Ecto neural progenitor cell (in vitro differentiated cells): Measurements from ENCODE around the gene NUP50.
A peak's percentile ranks its signal among the peaks of the same experiment; 100 is the strongest.

Experiments used
- DNase-seq: peaks from one replicate; pipeline ENCODE4 v3.0.0-alpha.2; 2018; ENCODE audit warnings: low spot score

Gene NUP50, protein sequence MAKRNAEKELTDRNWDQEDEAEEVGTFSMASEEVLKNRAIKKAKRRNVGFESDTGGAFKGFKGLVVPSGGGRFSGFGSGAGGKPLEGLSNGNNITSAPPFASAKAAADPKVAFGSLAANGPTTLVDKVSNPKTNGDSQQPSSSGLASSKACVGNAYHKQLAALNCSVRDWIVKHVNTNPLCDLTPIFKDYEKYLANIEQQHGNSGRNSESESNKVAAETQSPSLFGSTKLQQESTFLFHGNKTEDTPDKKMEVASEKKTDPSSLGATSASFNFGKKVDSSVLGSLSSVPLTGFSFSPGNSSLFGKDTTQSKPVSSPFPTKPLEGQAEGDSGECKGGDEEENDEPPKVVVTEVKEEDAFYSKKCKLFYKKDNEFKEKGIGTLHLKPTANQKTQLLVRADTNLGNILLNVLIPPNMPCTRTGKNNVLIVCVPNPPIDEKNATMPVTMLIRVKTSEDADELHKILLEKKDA

DNA sequence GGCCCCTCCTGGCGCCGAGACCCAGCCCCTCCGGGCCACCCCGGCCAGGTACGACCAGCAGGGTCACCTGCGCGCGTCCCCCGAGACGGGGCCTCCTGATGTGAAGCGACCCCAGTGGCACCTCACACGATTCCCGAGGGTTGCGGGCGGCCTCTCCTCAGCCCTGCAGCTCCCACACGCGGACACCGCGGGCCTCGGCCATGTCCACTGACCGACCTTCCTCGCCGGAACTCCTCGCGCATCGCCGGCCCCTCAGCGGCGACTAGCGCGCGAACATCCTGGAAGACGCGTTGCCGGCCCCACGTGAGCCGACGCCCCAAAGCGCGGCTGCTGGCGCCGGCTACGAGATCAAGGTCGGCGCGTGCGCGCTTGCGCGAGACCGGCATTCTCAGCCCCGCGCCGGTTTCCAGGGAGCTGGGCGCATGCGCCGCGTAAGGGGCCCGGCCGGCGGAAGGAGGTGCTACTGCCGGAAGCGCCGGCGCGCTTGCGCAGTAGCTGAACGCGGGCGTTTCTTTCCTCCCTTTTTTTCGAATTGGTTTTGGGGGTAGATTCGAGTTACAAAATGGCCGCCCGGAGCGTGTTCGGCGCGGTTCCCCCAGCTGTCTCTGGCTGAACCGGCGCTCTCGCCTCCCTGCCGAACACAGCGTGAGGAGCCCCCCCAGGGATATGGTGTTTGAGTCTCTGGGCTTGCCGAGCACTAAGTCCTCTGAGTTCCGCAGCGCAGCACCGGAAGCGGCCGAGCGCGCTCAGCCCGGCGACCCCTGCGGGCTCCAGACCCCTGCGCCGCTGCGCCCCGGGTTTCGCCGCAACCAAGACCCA, at the start of gene NUP50:
TSS of gene NUP50 (plus strand) at position 475 of the 819 bp plus-strand sequence. CDS start 4,253 bp downstream, outside the sequence.
- DNase-seq, result peak; percentile 96

DNA sequence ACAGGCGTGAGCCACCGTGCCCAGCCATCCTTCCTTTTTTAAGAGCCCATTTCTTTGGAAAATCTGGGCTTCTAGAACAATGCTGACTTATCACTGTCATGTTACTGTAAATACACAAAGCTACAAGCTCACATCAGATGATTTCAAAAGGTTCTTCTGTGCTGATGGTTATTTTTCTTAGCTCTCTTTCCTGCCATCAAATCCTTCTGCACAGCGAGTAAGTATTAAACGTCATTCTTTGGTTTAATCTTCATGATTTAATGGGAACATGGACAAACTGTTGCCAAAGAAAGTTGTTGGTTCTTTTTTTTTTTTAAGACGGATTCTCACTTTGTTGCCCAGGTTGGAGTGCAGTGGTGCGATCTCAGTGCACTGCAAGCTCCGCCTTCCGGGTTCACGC, 43.3 kb upstream of the NUP50 start:
- no peak for DNase-seq

DNA sequence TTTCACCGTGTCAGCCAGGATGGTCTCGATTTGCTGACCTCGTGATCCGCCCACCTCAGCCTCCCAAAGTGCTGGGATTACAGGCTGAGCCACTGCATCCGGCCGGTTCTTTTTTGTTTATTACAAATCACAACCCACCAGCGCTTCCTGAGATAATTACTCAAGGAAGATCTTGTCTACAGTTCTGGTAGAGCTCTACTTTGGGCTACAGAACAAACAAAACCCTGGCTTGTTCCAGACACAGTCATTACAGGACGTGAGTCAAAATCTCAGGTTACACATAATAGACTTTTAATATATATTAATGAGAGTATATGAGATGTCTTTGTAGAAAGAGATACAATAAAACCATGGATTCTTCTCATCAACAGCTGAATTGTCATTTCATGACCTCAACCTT, 42.8 kb upstream of the NUP50 start:
- no peak for DNase-seq

DNA sequence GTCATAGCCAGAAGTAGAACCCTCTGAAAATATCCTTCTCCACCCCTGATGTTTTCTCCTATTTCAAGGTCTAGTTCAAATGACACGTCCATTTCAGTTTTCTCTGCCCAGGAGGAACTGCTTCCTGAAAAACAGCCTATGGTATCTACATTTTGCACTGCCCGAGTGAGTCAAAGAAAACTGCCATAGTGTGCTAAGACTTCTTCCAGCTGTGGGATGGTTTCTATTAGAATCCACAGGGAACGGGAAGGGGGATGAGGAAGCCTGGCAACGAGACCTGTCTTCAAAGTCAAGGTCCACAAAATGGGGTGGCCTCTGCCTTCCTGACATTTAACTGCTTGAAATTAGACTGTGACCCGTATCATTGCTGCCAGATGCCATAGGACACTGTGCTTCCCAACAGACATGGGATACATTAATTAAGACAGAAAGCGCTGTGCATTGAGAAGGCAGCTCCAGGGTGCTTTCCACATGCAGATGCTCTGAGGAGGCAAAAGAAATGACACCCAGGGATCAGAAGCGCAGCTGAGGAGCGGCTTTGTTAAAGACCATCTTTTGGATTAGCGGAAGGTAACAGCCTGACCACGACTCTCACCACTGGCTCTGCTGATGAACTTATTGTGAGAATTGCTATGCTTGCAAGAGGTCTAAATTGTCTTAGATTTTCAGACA, 39.4 kb upstream of the NUP50 start:
- DNase-seq, result no peak

DNA sequence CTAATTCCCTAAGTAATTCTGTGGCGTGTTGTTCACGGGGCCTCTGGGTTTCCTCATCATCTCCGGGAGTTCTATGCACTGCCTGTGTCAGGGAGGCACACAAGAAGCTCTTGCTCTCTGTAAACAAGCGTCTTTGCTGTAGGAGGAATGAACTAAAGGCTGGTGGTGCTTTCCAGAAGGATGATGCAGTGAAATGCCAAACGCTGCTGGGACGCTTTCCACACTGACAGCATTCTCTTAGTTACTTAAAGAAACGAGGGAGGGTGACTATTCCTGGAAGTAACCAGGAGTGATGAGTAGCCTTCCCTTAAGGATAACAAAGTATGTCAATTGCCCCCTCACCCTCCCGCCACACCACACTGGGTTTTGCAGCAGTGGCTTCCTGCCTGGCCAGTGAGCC, 38.5 kb upstream of the NUP50 start:
- DNase-seq, result no peak

DNA sequence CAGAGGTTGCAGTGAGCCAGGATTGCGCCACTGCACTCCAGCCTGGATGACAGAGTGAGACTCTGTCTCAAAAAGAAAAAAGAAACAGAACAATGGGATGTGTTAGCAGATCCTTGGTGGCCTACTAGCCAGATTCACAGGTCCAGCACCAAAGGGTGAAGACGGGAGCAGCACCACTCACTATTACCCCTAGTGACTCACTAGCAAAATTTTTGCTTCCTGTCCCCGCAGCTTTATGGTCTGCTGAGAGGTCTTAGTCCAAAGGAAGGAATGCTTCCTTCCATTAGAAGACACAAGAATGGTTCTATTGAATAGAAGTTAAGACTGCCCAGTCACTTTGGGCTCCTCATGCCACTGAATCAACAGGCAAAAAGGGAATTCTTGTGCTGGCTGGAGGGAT, 35.9 kb upstream of the NUP50 start:
- DNase-seq, result no peak

DNA sequence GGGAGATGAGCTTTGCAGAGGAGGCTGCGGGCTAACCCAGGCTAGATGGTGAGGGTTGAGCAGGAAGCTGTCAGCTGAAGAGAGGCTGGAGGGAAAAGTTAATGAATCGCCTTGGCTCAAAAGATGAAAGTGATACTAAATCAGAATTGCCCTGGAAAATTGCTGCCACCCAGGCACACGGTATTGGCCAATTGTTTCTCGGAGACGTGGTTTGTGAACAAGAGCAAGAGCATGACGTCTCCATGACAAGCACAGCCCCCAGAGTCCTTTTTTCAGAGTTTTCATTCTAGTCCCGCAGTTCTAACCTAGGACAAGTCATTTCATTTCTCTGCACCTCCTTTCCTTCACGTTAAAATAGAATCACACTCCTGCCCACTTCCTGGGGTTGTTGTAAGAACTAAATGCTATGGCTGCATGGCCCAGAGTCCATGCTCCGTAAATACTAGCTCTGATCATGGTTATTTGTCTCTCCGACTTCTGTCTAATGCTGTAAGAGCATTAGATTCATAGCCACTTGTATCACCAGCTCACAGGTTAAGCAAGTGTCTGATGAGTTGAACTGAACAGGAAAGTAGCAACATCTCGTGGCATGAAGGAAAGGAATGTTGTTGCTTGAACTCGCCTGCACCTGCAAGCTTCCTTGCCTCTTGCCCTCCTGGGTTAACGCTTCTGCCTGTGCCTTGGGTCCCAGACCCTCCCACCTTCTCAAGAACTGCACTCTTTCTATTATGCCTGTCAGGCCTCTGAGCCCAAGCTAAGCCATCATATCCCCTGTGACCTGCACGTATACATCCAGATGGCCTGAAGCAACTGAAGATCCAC, 33.8 kb upstream of the NUP50 start:
- DNase-seq, result no peak

DNA sequence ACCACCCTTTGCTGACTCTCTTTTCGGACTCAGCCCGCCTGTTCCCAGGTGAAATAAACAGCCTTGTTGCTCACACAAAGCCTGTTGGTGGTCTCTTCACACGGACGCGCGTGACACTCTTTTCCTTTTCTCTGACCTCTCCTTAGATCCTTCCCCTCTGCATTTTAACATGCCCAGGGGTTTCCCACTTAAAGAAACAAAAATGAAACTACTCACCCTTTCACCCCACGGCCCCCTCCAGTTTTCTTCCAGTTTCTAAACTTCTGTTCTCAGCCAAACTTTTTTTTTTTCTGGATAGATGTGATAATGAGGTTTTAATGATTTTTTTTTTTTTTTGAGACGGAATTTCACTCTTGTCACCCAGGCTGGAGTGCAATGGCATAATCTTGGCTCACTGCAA, 32.8 kb upstream of the NUP50 start:
- DNase-seq, result no peak

DNA sequence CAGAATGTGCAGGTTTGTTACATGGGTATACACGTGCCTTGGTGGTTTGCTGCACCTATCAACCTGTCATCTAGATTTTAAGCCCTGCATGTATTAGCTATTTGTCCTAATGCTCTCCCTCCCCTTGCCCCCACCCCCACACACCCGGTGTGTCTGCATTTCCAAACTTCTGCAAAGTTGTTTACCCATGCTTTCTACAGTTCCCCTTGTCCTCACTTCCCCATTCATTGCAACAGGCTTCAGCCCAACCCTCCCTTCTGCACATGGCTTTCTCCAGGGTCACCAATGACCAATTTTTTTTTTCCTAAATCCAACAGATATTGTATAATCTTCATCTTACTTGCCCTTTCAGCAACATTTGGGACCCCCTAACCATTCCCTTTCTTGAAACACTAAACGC, 32.0 kb upstream of the NUP50 start:
- DNase-seq, result no peak

DNA sequence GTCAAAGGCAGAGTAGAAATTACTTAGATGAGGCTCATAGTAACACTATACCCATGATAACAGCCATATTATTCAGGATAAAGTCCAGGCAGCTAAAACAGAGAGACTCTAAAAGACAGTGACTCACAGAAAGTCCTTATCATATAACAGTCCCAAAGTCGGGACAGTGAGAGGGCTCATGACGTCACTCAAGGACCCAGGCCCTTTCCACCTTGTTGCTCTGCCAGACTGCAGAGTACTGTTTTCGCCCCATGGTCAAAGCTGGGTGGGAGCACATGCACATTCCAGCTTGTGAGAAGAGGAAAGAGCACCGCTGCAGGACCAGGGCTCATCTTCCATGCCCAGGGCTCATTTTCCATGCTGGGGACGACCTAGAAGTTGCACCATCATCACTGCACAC, 29.4 kb upstream of the NUP50 start:
- DNase-seq, result no peak

DNA sequence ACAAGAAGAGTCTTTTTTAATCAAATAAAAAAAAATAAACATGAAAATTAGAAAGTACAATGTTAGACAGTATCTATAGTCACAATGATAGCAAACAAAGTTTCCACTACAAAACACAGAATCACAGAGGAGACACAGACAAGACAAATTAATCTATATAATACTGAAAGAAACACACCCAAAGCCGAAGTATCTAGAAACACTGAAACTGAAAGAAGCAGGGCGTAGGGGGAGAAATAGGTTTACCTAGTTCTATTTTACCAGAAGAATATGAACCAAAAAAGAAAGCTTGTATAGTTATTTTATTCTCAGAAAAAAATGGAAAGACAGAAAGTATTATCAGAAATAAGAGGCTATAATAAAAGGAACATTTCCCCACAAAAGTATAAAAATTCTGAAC, 27.1 kb upstream of the NUP50 start:
- no peak for DNase-seq

DNA sequence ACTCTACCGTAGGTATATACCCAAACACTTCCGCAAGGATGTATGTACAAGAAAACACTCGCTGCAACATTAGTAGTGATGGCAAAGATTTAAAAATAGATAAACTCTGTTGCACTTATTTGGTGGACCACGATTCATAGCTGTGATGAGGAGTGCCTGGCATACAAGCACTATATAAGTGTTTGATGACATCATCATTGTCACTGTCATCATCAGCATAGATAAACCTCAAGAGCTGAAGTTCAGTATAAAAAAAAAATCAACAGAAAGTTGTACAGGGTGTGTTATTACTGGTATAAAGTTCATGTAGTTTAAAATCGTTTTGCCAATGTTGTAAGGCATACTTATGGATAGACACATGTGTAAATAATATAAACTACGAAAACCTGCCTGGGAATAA, 24.0 kb upstream of the NUP50 start:
- DNase-seq, result no peak

DNA sequence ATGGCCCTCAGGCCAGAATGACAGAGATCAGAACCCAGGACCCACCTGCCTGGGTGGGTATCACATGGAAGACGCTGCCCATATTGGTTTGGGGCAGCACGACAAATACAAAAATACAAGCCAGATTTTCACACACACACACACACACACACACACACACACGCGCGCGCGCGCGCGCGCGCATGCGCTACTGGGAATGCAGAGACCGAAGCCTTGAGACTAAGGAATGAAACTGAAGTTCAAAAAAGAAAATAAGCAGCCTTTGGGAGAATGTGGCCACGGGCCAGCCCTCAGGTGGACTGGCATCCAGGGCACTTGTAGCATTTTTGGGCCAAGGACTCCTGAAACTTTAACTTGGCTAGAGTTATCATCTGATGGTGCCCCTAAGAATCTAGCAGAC, 21.3 kb upstream of the NUP50 start:
- no peak for DNase-seq

DNA sequence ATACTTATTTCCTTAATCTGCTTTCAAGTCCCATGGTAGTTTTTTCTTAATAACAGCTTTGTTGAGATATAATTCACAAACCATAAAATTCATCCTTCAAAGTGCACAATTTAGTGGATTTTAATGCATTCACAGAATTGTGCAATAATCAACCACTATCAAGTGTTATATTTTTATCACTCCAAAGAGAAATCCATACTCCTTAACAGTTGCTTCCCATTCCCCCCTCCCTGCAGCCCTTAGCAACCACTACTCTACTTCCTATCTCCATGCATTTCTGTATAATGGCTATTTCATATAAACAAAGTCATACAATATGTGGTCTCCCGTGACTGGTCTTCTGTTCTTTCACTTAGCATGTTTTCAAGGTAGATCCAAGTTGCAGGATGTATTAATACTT, 18.8 kb upstream of the NUP50 start:
- no peak for DNase-seq

DNA sequence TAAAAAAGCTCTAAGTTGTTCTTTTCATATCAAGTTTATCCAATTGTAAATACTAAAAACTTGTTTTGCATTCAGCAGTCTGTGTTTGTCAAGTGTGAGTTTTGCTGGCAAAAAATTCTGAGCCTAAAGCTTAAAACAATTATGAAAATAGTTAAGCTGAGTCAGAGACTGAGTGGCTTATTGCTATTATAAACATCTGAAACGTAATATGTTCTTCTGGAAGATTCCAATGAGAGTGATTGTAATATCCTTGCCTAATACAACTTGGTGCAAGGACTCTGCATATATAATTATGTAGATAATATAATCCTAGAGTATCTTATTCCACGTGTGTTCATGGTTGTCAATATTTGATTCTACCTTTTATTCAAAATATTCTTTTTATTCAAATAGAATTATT, 14.1 kb upstream of the NUP50 start:
- no peak for DNase-seq

DNA sequence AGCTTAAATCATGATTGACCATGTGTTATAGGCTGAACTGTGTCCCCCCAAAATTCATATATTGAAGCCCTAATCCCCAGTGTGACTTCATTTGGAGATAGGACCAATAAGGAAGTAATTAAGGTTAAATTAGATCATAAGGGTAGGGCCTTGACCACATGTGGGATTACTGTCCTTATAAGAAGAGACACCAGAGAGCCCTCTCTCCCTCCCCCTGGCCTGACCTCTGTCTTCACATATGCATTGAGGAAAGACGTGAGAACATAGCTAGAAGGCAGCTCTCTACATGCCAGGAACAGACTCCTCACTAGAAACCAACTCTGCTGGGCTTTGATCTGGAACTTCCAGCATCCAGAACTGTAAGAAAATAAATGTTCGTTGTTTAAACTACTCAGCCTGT, 13.6 kb upstream of the NUP50 start:
- no peak for DNase-seq

DNA sequence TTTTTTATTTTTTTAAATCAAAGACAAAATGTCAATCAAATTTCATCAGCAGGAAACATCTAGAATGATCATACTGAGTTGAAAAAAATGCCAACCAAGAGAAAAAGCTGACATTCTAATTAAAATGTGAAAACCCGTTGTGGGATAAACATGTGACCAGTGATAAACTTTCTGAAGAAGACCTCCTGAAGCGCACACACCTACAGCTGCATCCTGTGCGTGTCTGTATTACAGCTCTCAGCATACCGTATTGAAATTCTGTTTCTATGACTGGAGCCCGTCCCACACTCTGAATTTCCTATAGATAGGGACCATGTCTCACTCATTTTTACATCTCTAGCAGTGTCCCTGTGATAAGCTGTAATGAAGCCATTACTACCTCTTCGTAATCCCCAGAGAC, 12.2 kb upstream of the NUP50 start:
- no peak for DNase-seq

DNA sequence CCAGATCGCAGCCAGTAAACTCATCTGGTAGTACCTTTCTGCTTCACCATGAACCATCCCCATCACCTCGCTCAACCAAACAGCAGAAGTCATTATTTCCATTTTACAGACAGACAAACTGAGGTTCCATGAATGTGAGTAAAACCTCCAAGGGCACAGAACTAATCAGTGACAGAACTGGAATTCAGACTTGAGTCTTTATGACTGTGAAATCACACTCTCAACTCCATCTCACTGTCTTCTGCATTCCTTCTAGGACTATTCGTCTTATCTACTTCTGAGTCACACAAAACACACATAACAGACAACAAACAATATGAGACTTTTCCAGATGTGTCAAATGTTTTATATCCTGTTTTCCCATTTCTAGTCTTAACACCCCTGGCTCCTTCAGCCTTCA, 9.3 kb upstream of the NUP50 start:
- no peak for DNase-seq

DNA sequence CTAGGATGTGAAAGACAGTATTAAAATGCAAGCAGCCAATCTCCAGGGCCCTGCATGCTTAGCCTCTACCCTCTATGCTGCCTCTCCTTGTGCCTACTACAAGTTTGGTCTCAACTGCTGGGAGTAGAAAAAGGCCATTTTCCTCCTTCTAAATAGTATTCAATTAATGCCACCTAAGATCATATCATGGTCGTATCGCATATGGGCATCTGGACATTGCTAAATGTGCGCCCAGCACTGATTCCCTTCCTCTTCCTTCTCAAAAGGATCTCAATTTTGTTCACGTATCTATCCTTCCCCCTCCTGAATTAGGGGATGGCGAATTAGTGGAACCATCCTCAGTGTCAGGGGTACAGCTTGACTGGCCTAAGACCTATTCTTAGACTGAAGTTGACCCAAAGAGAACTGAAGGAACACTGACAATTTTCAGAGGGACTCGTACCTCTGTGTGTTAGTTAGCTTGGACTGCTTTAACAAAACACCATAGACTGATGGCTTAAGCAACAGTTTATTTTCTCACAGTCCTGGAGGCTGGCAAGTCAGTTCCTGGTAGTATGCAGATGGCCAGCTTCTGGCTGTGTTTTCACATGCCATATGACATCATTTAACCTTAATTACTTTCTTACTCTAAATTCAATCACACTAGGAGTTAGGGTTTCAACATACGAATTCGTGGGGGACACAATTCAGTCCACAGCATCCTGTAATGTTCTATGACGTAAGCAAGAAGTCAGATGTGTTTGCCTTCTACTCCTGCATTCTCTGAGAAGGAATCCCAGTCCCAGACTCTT, 8.5 kb upstream of the NUP50 start:
- no peak for DNase-seq

DNA sequence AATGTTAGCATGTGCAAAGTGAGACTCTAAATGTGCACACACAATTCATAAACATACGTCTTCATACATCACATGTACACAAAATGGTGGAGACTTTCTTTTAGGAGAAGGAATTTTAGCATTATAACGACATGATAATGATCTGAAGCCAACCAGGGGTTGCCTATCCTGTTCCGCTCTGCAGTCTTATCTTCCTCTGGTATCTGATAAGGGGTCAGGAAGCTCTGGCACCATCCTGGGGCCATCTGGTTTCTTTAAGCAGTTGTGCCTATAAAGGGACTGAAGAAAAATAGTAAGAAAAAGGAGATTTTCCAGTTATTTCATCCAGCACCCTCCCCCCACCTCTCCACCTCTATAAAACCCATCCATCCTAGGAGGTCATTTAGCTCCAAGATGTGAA, 5.8 kb upstream of the NUP50 start:
- no peak for DNase-seq
